ENCODE data around the gene FBLN5.
"Not testable (repeated sequence)": the region's sequence is repeated elsewhere in the genome, so short reads cannot be mapped to it uniquely, and the experiment has no call there.

The FBLN5 gene

DNA sequence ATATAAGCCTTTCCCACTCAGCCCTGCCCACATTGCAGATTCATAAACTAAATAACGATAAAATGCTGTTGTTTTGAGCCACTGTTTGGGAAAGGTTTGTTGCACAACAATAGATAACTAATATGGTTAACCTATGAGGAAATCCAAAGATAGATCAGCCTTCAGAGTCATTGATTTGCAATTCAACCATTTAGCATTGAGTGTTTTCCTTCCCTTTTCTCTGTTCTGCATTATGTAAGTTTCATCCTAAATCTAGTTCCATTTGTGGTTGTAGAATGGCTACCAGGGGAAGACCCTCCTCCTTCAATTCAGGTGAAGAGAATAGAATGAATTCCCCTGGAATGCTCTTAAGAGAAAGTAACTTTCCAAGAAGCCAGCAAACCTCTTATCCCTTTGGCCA, 99.8 kb downstream of the FBLN5 start:
- Histone ChIP-seq H3K27me3 (ENCODE audit: insufficient read depth, low read depth) (no peaks in the 10 kb centered on the region), H3K27ac (no peak overlapping the region), H2AFZ (ENCODE audit: low read depth) (no peak overlapping the region), H3K36me3 (ENCODE audit: insufficient read depth) (no peaks in the 10 kb centered on the region), H3K4me2 (no peak overlapping the region), H4K20me1 (ENCODE audit: insufficient read depth) (no peaks in the 10 kb centered on the region), H3K4me3 (IDR thresholded peaks at IDR 0.05; ENCODE audit: insufficient read depth, low read depth, low read length) (no peak overlapping the region), H3K79me2 (ENCODE audit: insufficient read depth, low read depth) (no peaks in the 10 kb centered on the region), H3K4me1 (ENCODE audit: low read depth, poor library complexity, severe bottlenecking) (no peaks in the 10 kb centered on the region), H3K9ac (no peak overlapping the region)
- TF ChIP-seq, protein P1, sequence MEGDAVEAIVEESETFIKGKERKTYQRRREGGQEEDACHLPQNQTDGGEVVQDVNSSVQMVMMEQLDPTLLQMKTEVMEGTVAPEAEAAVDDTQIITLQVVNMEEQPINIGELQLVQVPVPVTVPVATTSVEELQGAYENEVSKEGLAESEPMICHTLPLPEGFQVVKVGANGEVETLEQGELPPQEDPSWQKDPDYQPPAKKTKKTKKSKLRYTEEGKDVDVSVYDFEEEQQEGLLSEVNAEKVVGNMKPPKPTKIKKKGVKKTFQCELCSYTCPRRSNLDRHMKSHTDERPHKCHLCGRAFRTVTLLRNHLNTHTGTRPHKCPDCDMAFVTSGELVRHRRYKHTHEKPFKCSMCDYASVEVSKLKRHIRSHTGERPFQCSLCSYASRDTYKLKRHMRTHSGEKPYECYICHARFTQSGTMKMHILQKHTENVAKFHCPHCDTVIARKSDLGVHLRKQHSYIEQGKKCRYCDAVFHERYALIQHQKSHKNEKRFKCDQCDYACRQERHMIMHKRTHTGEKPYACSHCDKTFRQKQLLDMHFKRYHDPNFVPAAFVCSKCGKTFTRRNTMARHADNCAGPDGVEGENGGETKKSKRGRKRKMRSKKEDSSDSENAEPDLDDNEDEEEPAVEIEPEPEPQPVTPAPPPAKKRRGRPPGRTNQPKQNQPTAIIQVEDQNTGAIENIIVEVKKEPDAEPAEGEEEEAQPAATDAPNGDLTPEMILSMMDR (conservative IDR thresholded peaks at IDR 0.05; ENCODE audit: low read depth, low read length) = no peak

- TF ChIP-seq, protein P1 (conservative IDR thresholded peaks at IDR 0.05; ENCODE audit: low read depth, low read length) = no peak
- no peaks in the 10 kb centered on the region for H3K4me1 ChIP-seq (ENCODE audit: low read depth, poor library complexity, severe bottlenecking)
- H3K4me2 ChIP-seq = no peak overlapping the region
Observed at GRCh38 chr14:91845652-91846051, 101.8 kb downstream of the FBLN5 start.

GRCh38 chr14:91845056-91845455, 102.4 kb downstream of the FBLN5 start:
- not testable (repeated sequence) for H3K79me2 ChIP-seq (ENCODE audit: insufficient read depth, low read depth); H3K4me3 ChIP-seq (IDR thresholded peaks at IDR 0.05; ENCODE audit: insufficient read depth, low read depth, low read length); H3K36me3 ChIP-seq (ENCODE audit: insufficient read depth); H3K9ac ChIP-seq; H3K27me3 ChIP-seq (ENCODE audit: insufficient read depth, low read depth); H3K27ac ChIP-seq; H3K4me1 ChIP-seq (ENCODE audit: low read depth, poor library complexity, severe bottlenecking); H3K4me2 ChIP-seq; H2AFZ ChIP-seq (ENCODE audit: low read depth); H4K20me1 ChIP-seq (ENCODE audit: insufficient read depth)

More at GRCh38 chr14:91845652-91846051, 101.8 kb downstream of the FBLN5 start:
- Histone ChIP-seq H3K36me3 (ENCODE audit: insufficient read depth) (no peaks in the 10 kb centered on the region), H3K4me3 (IDR thresholded peaks at IDR 0.05; ENCODE audit: insufficient read depth, low read depth, low read length) (no peak overlapping the region), H3K9ac (no peak overlapping the region), H3K27ac (no peak overlapping the region), H2AFZ (ENCODE audit: low read depth) (no peak overlapping the region), H3K79me2 (ENCODE audit: insufficient read depth, low read depth) (no peaks in the 10 kb centered on the region), H3K27me3 (ENCODE audit: insufficient read depth, low read depth) (no peaks in the 10 kb centered on the region), H4K20me1 (ENCODE audit: insufficient read depth) (no peaks in the 10 kb centered on the region)

GRCh38 chr14:91844029-91844428, 103.5 kb downstream of the FBLN5 start:
- Histone ChIP-seq H3K27ac (no peak overlapping the region), H3K4me2 (no peak overlapping the region), H3K36me3 (ENCODE audit: insufficient read depth) (no peaks in the 10 kb centered on the region), H3K27me3 (ENCODE audit: insufficient read depth, low read depth) (no peaks in the 10 kb centered on the region), H3K9ac (no peak overlapping the region), H4K20me1 (ENCODE audit: insufficient read depth) (no peaks in the 10 kb centered on the region), H3K4me1 (ENCODE audit: low read depth, poor library complexity, severe bottlenecking) (no peaks in the 10 kb centered on the region), H3K79me2 (ENCODE audit: insufficient read depth, low read depth) (no peaks in the 10 kb centered on the region), H3K4me3 (IDR thresholded peaks at IDR 0.05; ENCODE audit: insufficient read depth, low read depth, low read length) (no peak overlapping the region), H2AFZ (ENCODE audit: low read depth) (no peak overlapping the region)
- TF ChIP-seq, protein P1 (conservative IDR thresholded peaks at IDR 0.05; ENCODE audit: low read depth, low read length) = no peak

DNA sequence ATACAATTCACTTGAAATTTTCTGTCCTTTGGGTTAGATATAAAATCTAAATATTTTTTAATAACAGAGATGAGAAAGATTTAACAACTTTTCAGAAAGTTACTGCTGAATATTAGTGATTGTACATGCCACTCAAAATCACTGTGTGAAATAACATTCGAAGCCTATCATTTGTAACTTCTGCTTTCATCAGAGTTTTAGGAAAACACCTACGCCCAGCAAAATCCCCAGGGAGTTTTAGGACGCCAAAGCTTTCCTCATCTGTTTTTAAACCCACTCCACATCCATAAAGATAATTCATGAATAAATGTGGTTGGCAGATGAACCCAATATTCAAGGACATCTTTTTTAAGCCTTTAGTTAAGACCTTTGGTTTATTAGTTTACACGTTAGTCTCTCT, 104.1 kb downstream of the FBLN5 start:
- Histone ChIP-seq H3K4me3 (IDR thresholded peaks at IDR 0.05; ENCODE audit: insufficient read depth, low read depth, low read length) (no peak overlapping the region), H3K36me3 (ENCODE audit: insufficient read depth) (no peaks in the 10 kb centered on the region), H3K4me2 (no peak overlapping the region), H3K27ac (no peak overlapping the region), H4K20me1 (ENCODE audit: insufficient read depth) (no peaks in the 10 kb centered on the region), H3K27me3 (ENCODE audit: insufficient read depth, low read depth) (no peaks in the 10 kb centered on the region), H3K9ac (no peak overlapping the region), H2AFZ (ENCODE audit: low read depth) (no peak overlapping the region), H3K79me2 (ENCODE audit: insufficient read depth, low read depth) (no peaks in the 10 kb centered on the region), H3K4me1 (ENCODE audit: low read depth, poor library complexity, severe bottlenecking) (no peaks in the 10 kb centered on the region)
- TF ChIP-seq, protein P1 (conservative IDR thresholded peaks at IDR 0.05; ENCODE audit: low read depth, low read length) = no peak

Measured in KMS-11 (cell line).